ENCODE measurements around the gene DPP6. TPM values are rescaled to one million over a fixed set of nuclear protein-coding genes. Genes with fewer than 3 reads are reported as not detected.

Gene DPP6
- total and polyA plus RNA-seq, 8 donors: 1.0 to 11.2 (median 2.6) TPM

DNA sequence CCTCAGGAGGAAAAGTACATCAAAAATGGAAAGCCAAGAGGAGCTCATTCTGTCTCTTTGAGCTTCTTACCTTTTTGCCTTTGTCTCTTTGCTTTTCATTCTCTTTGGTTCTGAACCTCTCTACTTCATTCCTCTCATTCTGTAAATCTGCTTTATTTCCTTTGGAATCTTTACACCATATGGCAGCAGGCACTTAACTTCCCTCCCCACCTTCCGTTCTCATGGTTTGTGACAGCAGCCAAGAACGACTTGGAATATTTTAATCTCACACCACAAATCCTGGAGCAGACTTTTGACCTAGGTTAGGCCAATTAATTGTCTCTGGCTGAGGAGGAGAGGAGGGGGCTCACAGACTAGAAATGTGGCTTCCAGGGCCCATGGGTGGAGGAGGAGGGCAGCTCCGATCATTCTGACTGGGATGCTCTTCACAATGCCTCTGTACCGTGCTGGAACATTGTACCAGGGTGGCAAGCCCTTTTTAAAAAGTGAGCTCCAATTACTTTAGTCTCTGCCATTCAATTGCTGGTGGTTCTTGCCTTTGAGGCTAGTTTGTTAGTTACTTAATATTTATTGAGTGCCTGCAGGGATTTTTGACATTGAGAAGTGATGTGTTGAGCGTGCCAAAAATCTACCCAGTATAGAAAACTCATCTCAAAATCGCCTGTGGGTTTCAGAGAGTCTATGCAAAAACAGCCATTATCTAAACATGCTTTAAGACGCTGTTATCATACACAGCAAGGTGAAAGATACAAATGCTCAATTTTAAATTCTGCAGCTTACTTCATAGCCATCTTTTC lies 386.6 kb downstream of the DPP6 start:
- no peak for FAIRE-seq
- no peak for ATAC-seq
- Histone ChIP-seq H3K36me3 (no peaks in the 10 kb centered on the region), H3K27me3 (no peaks in the 10 kb centered on the region), H3K4me1 (no peaks in the 10 kb centered on the region), H3K27ac (no peak overlapping the region), H3K9me3 (no peaks in the 10 kb centered on the region), H3K4me3 (no peak overlapping the region)
- intact Hi-C loops (cut with DNase I): no loop called here
- DNase-seq: no peak
- TF ChIP-seq, protein P1, sequence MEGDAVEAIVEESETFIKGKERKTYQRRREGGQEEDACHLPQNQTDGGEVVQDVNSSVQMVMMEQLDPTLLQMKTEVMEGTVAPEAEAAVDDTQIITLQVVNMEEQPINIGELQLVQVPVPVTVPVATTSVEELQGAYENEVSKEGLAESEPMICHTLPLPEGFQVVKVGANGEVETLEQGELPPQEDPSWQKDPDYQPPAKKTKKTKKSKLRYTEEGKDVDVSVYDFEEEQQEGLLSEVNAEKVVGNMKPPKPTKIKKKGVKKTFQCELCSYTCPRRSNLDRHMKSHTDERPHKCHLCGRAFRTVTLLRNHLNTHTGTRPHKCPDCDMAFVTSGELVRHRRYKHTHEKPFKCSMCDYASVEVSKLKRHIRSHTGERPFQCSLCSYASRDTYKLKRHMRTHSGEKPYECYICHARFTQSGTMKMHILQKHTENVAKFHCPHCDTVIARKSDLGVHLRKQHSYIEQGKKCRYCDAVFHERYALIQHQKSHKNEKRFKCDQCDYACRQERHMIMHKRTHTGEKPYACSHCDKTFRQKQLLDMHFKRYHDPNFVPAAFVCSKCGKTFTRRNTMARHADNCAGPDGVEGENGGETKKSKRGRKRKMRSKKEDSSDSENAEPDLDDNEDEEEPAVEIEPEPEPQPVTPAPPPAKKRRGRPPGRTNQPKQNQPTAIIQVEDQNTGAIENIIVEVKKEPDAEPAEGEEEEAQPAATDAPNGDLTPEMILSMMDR (IDR thresholded peaks at IDR 0.05): no peak
- WGBS, 2 donors: 60 to 70% methylated on average over 7 of the region's 7 CpGs

DNA sequence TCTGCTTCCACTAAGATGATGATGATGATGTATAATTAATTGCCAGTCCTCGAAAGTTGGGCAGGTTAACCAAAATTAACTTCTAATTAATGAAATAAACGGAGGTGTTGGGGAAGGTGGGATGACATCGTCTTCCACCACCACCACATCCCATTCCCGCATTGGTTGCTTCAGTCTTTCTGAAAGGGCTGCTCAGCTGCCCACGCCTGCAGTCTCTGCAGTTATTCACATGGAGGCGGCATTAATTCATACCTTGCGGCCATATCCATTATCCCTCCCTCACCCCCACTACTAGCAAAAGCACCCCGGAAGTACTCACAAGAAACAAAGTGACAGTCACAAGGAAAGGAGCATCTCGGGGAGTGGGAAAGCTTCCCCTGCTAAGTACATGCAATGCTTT lies 387.9 kb downstream of the DPP6 start:
- Histone ChIP-seq H3K4me3 (no peak overlapping the region), H3K27ac (no peak overlapping the region), H3K4me1 (no peaks in the 10 kb centered on the region), H3K9me3 (no peaks in the 10 kb centered on the region), H3K27me3 (no peaks in the 10 kb centered on the region), H3K36me3 (no peaks in the 10 kb centered on the region)
- ATAC-seq: no peak
- WGBS, 2 donors: 71 to 78% methylated on average over 9 of the region's 9 CpGs
- DNase-seq: no peak
- no peak for FAIRE-seq
- TF ChIP-seq, protein P1 (IDR thresholded peaks at IDR 0.05): no peak
- intact Hi-C loops (cut with DNase I): no loop called here

DNA sequence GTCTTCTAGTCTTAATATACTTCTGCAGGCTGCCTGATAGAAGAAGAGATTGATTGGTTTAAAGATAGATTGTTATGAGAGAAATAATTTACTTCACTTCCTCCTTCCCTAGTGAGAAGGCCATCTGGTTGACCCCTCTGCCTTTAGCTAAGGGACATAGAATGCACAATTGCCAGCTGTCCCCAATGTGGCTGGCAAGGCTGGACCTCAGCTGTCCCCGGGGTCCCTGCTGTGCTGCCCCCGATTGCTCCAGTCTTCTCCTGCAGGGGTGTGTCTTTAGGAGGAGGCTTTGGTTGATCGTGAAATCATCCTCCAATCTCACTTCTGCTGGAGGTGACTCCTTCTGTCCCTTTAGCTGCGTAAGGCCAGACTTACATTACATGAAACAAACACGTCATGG lies 388.5 kb downstream of the DPP6 start:
- Histone ChIP-seq H3K4me1 (no peaks in the 10 kb centered on the region), H3K36me3 (no peaks in the 10 kb centered on the region), H3K9me3 (no peaks in the 10 kb centered on the region), H3K4me3 (no peak overlapping the region), H3K27ac (no peak overlapping the region), H3K27me3 (no peaks in the 10 kb centered on the region)
- TF ChIP-seq, protein P1 (IDR thresholded peaks at IDR 0.05): no peak
- DNase-seq (no peak), ATAC-seq (no peak), FAIRE-seq (no peak)
- WGBS, 2 donors: 59 to 73% methylated on average over 5 of the region's 5 CpGs
- intact Hi-C loops (cut with DNase I): no loop called here

DNA sequence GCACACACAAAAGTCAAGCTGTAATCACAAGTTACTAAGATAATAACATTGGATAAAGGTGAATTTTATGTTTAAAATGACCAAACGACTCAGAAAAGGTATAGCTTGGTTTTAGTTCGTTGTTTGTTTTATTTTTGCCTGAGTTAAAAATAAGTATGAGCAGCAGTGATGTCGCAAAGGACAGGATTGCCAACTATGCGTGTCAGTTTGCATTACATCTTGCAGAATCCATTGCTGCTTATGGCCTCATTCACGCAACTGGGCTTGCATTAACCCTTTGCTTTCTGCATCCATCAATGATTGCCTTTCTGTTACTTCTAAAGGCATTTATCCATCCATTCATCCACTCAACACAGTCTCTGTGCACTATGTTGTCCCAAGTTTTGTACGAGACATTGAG lies 389.6 kb downstream of the DPP6 start:
- FAIRE-seq (no peak), DNase-seq (no peak), ATAC-seq (no peak)
- TF ChIP-seq, protein P1 (IDR thresholded peaks at IDR 0.05): no peak
- Histone ChIP-seq H3K9me3 (no peaks in the 10 kb centered on the region), H3K27ac (no peak overlapping the region), H3K36me3 (no peaks in the 10 kb centered on the region), H3K4me1 (no peaks in the 10 kb centered on the region), H3K27me3 (no peaks in the 10 kb centered on the region), H3K4me3 (no peak overlapping the region)
- 44 to 54% methylated on average over 6 of the region's 6 CpGs for WGBS, 2 donors
- intact Hi-C loops (cut with DNase I): no loop called here

DNA sequence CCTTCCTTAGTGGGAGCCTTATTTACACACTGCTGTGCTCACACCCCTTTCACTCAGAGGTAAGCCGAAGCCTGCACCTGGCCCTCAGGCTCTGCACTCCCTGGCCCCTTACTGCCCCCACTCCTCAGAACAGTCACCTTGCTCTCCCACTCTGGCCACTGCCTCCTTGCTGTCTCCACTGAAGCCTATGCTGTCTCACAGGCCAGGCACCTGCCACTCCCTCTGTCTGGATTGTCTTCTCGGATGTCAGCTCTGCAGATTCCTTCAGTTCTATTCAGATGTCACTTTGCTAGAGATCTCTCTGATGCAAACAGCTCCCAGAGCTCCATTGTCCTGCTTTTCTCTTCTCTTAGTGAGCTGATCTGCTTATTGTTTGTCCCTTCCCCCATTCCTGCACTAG lies 390.7 kb downstream of the DPP6 start:
- intact Hi-C loops (cut with DNase I): no loop called here
- TF ChIP-seq, protein P1 (IDR thresholded peaks at IDR 0.05): no peak
- Histone ChIP-seq H3K36me3 (no peaks in the 10 kb centered on the region), H3K27me3 (no peaks in the 10 kb centered on the region), H3K27ac (no peak overlapping the region), H3K9me3 (no peaks in the 10 kb centered on the region), H3K4me3 (no peak overlapping the region), H3K4me1 (no peaks in the 10 kb centered on the region)
- WGBS, 2 donors: 32 to 64% methylated on average over 2 of the region's 2 CpGs
- DNase-seq (no peak), FAIRE-seq (no peak), ATAC-seq (no peak)
